Keratinocyte (primary cell): ENCODE measurements around the gene GTF2H4. TPM values are rescaled to one million over a fixed set of nuclear protein-coding genes. Genes with fewer than 3 reads are reported as not detected.
A peak's percentile ranks its signal among the peaks of the same experiment; 100 is the strongest.

Source experiments
- DNase-seq: peaks from one replicate; pipeline ENCODE4 v3.0.0-alpha.2; 2011; ENCODE audit warnings: low read depth, missing footprints, low spot score
- FAIRE-seq: peaks from 2 replicates; lab custom pipeline; 2011; peaks lifted over from hg19 to GRCh38; lab: Jason Lieb, UNC
- H2AFZ ChIP-seq: 2 replicates; pipeline ENCODE4 v1.6.0; 2012; ENCODE audit warnings: low read length, control low read depth, inconsistent platforms; ENCODE audit not compliant: control insufficient read depth
- H3K27ac ChIP-seq: 2 replicates; pipeline ENCODE4 v1.5.1; 2011; ENCODE audit warnings: low read length; ENCODE audit not compliant: control insufficient read depth, insufficient read depth
- H3K27me3 ChIP-seq: 3 replicates; pipeline ENCODE4 v1.6.0; 2011; ENCODE audit warnings: low read length; ENCODE audit not compliant: control insufficient read depth, insufficient read depth; ENCODE audit errors: extremely low read depth
- H3K36me3 ChIP-seq, 2 experiments: 2 replicates in 1 of 2; 3 replicates in 1 of 2; pipeline ENCODE4 v1.5.1; 2011; ENCODE audit warnings: low read length in 2 of 2, mild to moderate bottlenecking in 1 of 2; ENCODE audit not compliant: control insufficient read depth in 2 of 2, insufficient read depth in 2 of 2; ENCODE audit errors: extremely low read depth in 1 of 2
- H3K4me1 ChIP-seq: 3 replicates; pipeline ENCODE4 v1.5.1; 2011; ENCODE audit warnings: low read length; ENCODE audit not compliant: control insufficient read depth, insufficient read depth; ENCODE audit errors: extremely low read depth
- H3K4me2 ChIP-seq: 3 replicates; pipeline ENCODE4 v1.6.0; 2011; ENCODE audit warnings: low read depth, low read length; ENCODE audit not compliant: control insufficient read depth, insufficient read depth; ENCODE audit errors: extremely low read depth
- H3K4me3 ChIP-seq, 3 experiments: fragments of 200-600 bp in 1 of 3; sonication (generic) in 1 of 3; 2 replicates in 2 of 3; 3 replicates in 1 of 3; pipeline ENCODE4 v1.5.1; 2011 to 2016; ENCODE audit warnings: low read length in 3 of 3, mild to moderate bottlenecking in 3 of 3, control low read depth in 2 of 3, inconsistent platforms in 1 of 3, low read depth in 1 of 3, mixed read lengths in 1 of 3, mixed run types in 1 of 3, moderate library complexity in 1 of 3; ENCODE audit not compliant: control insufficient read depth in 2 of 3, insufficient read depth in 2 of 3; ENCODE audit errors: extremely low read depth in 1 of 3
- H3K79me2 ChIP-seq: 2 replicates; pipeline ENCODE4 v1.6.0; 2012; ENCODE audit warnings: low read length; ENCODE audit not compliant: control insufficient read depth, insufficient read depth
- H3K9ac ChIP-seq: 3 replicates; pipeline ENCODE4 v1.6.0; 2011; ENCODE audit warnings: low read length; ENCODE audit not compliant: control insufficient read depth, insufficient read depth; ENCODE audit errors: extremely low read depth
- H3K9me1 ChIP-seq: 3 replicates; pipeline ENCODE4 v1.6.0; 2011; ENCODE audit warnings: low read length; ENCODE audit not compliant: control insufficient read depth, insufficient read depth; ENCODE audit errors: extremely low read depth
- H3K9me3 ChIP-seq: 2 replicates; pipeline ENCODE4 v1.5.1; 2012; ENCODE audit warnings: low read depth, low read length; ENCODE audit not compliant: control insufficient read depth
- H4K20me1 ChIP-seq: 3 replicates; pipeline ENCODE4 v1.6.0; 2011; ENCODE audit warnings: low read length; ENCODE audit not compliant: control insufficient read depth, insufficient read depth; ENCODE audit errors: extremely low read depth
- CTCF ChIP-seq, 3 experiments: IDR thresholded peaks in 1 of 3; conservative IDR thresholded peaks in 1 of 3; optimal IDR thresholded peaks in 1 of 3; 2 replicates in 2 of 3; 3 replicates in 1 of 3; pipeline versions ENCODE3 to v1.5.1; 2011; ENCODE audit warnings: low read length in 3 of 3, mild to moderate bottlenecking in 3 of 3, moderate library complexity in 2 of 3, control low read depth in 1 of 3, inconsistent platforms in 1 of 3; ENCODE audit not compliant: insufficient read depth in 2 of 3; ENCODE audit errors: extremely low read depth in 1 of 3
- EZH2 ChIP-seq: IDR thresholded peaks from one replicate; pipeline ENCODE4 v1.6.1; 2012; ENCODE audit warnings: inconsistent platforms, mild to moderate bottlenecking, low read length, moderate library complexity
- dilution Hi-C: fragments of 300-500 bp; cut with MboI; formaldehyde crosslinking; loops from one replicate; pipeline ENCODE4 v1.7.0; 2020; ENCODE audit warnings: low sequenced_read_pairs; ENCODE audit not compliant: extremely low pct_ligation_motif_present
- polyA plus RNA-seq, 5 experiments: library from polyadenylated mRNA; depleted of rRNA in 3 of 5; stranded (reverse) in 3 of 5; stranded (forward) in 1 of 5; unstranded in 1 of 5; fragments of >200 nt; gene quantifications; 1 replicate in 1 of 5; 2 replicates in 3 of 5; 3 replicates in 1 of 5; pipeline versions ENCODE4 v1.2.1 to v1.2.3, GENCODE V29; 2011 to 2012; ENCODE audit warnings: missing spikeins in 2 of 5, low read depth in 1 of 5, low replicate concordance in 1 of 5

The GTF2H4 gene
- polyA plus RNA-seq, 1 donor (not counting 4 experiments of a cell fraction or from before 2014, with no cell fraction given), result 38.7 TPM

GRCh38 chr6:30888816-30889495 lies 19.1 kb upstream of the GTF2H4 start:
- Histone ChIP-seq H3K27ac (peak overlapping the region; percentile 25), H2AFZ (no peak overlapping the region), H3K4me3 (no peak overlapping the region), H3K36me3 (peaks cover 44 to 45% of the 10 kb centered on the region in 2 experiments), H3K79me2 (peaks cover 82% of the 10 kb centered on the region), H3K9me1 (peaks cover 8% of the 10 kb centered on the region), H3K9ac (no peak overlapping the region), H3K27me3 (no peaks in the 10 kb centered on the region), H3K4me1 (peaks cover 55% of the 10 kb centered on the region), H3K9me3 (no peaks in the 10 kb centered on the region), H4K20me1 (peaks cover 30% of the 10 kb centered on the region), H3K4me2 (no peak overlapping the region)
- TF ChIP-seq CTCF (optimal IDR thresholded peaks at IDR 0.05 in 1 of 3, IDR thresholded peaks at IDR 0.05 in 1 of 3, conservative IDR thresholded peaks at IDR 0.05 in 1 of 3; ENCODE audit: extremely low read depth in 1 of 3, insufficient read depth in 2 of 3, low read length in 3 of 3), result no peak
- TF ChIP-seq EZH2, result no peak
- dilution Hi-C loops, result no loop called here
- FAIRE-seq (no peak), DNase-seq (no peak)

- DNase-seq (no peak), FAIRE-seq (no peak)
- H3K27me3 ChIP-seq, result no peaks in the 10 kb centered on the region
- H3K4me2 ChIP-seq, result no peak overlapping the region
- dilution Hi-C loops, result no loop called here
- H3K79me2 ChIP-seq, result peaks cover 87% of the 10 kb centered on the region
- H4K20me1 ChIP-seq, result peaks cover 30% of the 10 kb centered on the region
- peaks cover 47 to 49% of the 10 kb centered on the region in 2 experiments for H3K36me3 ChIP-seq
- no peak overlapping the region for H3K9ac ChIP-seq
- peak overlapping the region; percentile 22 for H3K27ac ChIP-seq
- peaks cover 8% of the 10 kb centered on the region for H3K9me1 ChIP-seq
- H2AFZ ChIP-seq, result no peak overlapping the region
- TF ChIP-seq EZH2, result no peak
- TF ChIP-seq CTCF (optimal IDR thresholded peaks at IDR 0.05 in 1 of 3, IDR thresholded peaks at IDR 0.05 in 1 of 3, conservative IDR thresholded peaks at IDR 0.05 in 1 of 3; ENCODE audit: extremely low read depth in 1 of 3, insufficient read depth in 2 of 3, low read length in 3 of 3), result no peak
- no peaks in the 10 kb centered on the region for H3K9me3 ChIP-seq
- no peak overlapping the region for H3K4me3 ChIP-seq
- peaks cover 55% of the 10 kb centered on the region for H3K4me1 ChIP-seq
These were observed 18.5 kb upstream of the GTF2H4 start for GRCh38 chr6:30889496-30889885.
